ENCODE results near the gene OSBP2.

OSBP2 gene

GRCh38 chr22:30881361-30882183 is 186.9 kb downstream of the OSBP2 start:
- Histone ChIP-seq H3K27ac (ENCODE audit: low read length) (no peak overlapping the region), H3K9ac (ENCODE audit: low read length) (no peak overlapping the region)

GRCh38 chr22:30882184-30882717 is 187.6 kb downstream of the OSBP2 start:
- TF ChIP-seq EZH2phosphoT487 (IDR thresholded peaks at IDR 0.05; ENCODE audit: low read depth) (no peak), CTCF (IDR thresholded peaks at IDR 0.05; ENCODE audit: low read depth, low read length) (no peak)
- no peak overlapping the region for H3K4me3 ChIP-seq (ENCODE audit: low read length)
- H3K36me3 ChIP-seq (replicated peaks; ENCODE audit: low read depth, low read length), result no peaks in the 10 kb centered on the region
- no peak overlapping the region for H3K27ac ChIP-seq (ENCODE audit: low read length)
- H3K4me1 ChIP-seq (ENCODE audit: low read length), result no peaks in the 10 kb centered on the region
- no peaks in the 10 kb centered on the region for H3K9me3 ChIP-seq (ENCODE audit: insufficient read depth, low read length)
- no peaks in the 10 kb centered on the region for H3K79me2 ChIP-seq (ENCODE audit: low read length)
- H2AFZ ChIP-seq (ENCODE audit: low read depth, low read length), result no peak overlapping the region; the same call in 1 of the 2 replicates
- no peaks in the 10 kb centered on the region for H4K20me1 ChIP-seq (ENCODE audit: insufficient read depth, low read length)
- no peaks in the 10 kb centered on the region for H3K27me3 ChIP-seq (ENCODE audit: low read depth, low read length)
- H3K9ac ChIP-seq (ENCODE audit: low read length), result no peak overlapping the region
- H3K4me2 ChIP-seq (ENCODE audit: low read length), result no peak overlapping the region

More at GRCh38 chr22:30881361-30882183, 186.9 kb downstream of the OSBP2 start:
- Histone ChIP-seq H3K36me3 (replicated peaks; ENCODE audit: low read depth, low read length) (no peaks in the 10 kb centered on the region), H4K20me1 (ENCODE audit: insufficient read depth, low read length) (no peaks in the 10 kb centered on the region), H3K79me2 (ENCODE audit: low read length) (no peaks in the 10 kb centered on the region), H3K9me3 (ENCODE audit: insufficient read depth, low read length) (no peaks in the 10 kb centered on the region), H2AFZ (ENCODE audit: low read depth, low read length) (no peak overlapping the region; the same call in 1 of the 2 replicates), H3K4me3 (ENCODE audit: low read length) (no peak overlapping the region), H3K27me3 (ENCODE audit: low read depth, low read length) (no peaks in the 10 kb centered on the region), H3K4me2 (ENCODE audit: low read length) (no peak overlapping the region), H3K4me1 (ENCODE audit: low read length) (no peaks in the 10 kb centered on the region)
- TF ChIP-seq CTCF (IDR thresholded peaks at IDR 0.05; ENCODE audit: low read depth, low read length), result no peak

DNA sequence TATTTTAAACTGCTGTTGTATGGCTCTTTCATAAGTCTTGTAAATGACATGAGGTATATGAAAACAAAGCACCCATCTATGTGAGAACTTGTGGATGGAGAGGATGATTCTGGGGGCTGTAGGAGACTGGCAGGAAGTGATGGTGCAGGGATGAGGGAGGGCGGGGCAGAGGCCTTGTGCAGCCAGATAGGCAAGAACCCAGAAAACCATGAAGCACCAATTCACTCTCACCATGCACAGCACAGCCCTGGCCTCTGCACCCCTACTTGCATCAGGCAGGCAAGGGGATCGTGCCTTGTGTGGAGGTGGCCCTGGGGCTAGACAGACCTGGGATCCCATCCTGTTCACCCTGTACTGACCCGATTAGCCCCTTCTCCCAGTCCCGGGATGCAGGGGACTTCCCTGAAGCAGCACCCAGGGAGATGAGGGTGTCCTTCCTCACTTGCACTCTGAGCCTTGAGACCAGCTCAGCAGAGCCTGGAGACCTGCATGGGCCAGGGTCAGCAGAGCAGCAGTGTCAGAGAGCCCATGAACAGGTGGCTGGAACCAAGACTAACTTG is 188.4 kb downstream of the OSBP2 start:
- Histone ChIP-seq H3K27ac (ENCODE audit: low read length) (no peak overlapping the region), H2AFZ (ENCODE audit: low read depth, low read length) (no peak overlapping the region), H3K27me3 (ENCODE audit: low read depth, low read length) (no peaks in the 10 kb centered on the region), H3K4me2 (ENCODE audit: low read length) (no peak overlapping the region), H4K20me1 (ENCODE audit: insufficient read depth, low read length) (no peaks in the 10 kb centered on the region), H3K9me3 (ENCODE audit: insufficient read depth, low read length) (no peaks in the 10 kb centered on the region), H3K9ac (ENCODE audit: low read length) (no peak overlapping the region), H3K4me1 (ENCODE audit: low read length) (no peaks in the 10 kb centered on the region), H3K4me3 (ENCODE audit: low read length) (no peak overlapping the region), H3K36me3 (replicated peaks; ENCODE audit: low read depth, low read length) (no peaks in the 10 kb centered on the region), H3K79me2 (ENCODE audit: low read length) (no peaks in the 10 kb centered on the region)
- no peak for TF ChIP-seq CTCF (IDR thresholded peaks at IDR 0.05; ENCODE audit: low read depth, low read length)
- no peak for TF ChIP-seq EZH2phosphoT487 (IDR thresholded peaks at IDR 0.05; ENCODE audit: low read depth)

DNA sequence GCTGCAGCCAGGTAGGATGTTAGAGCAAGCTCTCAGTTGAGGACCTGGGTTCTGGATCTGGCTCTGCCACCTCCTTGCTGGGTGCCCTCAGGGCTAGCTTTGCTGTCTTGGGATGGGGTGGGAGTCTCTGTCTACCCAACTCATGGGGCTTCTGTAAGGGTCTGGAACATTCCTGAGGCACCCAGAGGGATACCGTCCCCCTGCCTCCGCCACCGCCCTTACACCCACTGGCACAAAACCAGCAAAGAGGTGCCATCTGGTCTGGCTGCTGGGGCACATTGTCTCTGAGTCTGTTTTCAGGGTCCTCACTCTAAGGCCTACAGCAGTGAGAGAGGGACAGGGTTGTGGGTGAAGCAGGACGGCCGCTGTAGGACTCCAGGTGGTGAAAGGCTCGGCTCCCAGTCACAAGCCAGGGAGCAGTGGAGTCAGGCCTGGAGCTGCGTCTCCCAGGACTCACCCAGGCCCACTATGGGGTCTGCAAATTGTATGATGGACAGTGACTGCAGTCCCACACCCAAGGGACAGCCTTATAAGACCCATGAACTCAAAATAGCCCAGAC is 189.0 kb downstream of the OSBP2 start:
- H3K9ac ChIP-seq (ENCODE audit: low read length), result no peak overlapping the region
- H2AFZ ChIP-seq (ENCODE audit: low read depth, low read length), result no peak overlapping the region
- no peaks in the 10 kb centered on the region for H4K20me1 ChIP-seq (ENCODE audit: insufficient read depth, low read length)
- H3K79me2 ChIP-seq (ENCODE audit: low read length), result no peaks in the 10 kb centered on the region
- H3K9me3 ChIP-seq (ENCODE audit: insufficient read depth, low read length), result no peaks in the 10 kb centered on the region
- no peaks in the 10 kb centered on the region for H3K36me3 ChIP-seq (replicated peaks; ENCODE audit: low read depth, low read length)
- no peak overlapping the region for H3K4me2 ChIP-seq (ENCODE audit: low read length)
- TF ChIP-seq CTCF (IDR thresholded peaks at IDR 0.05; ENCODE audit: low read depth, low read length) (no peak), EZH2phosphoT487 (IDR thresholded peaks at IDR 0.05; ENCODE audit: low read depth) (no peak)
- no peaks in the 10 kb centered on the region for H3K27me3 ChIP-seq (ENCODE audit: low read depth, low read length)
- H3K4me1 ChIP-seq (ENCODE audit: low read length), result no peaks in the 10 kb centered on the region
- no peak overlapping the region for H3K4me3 ChIP-seq (ENCODE audit: low read length)
- no peak overlapping the region for H3K27ac ChIP-seq (ENCODE audit: low read length)

Data from OCI-LY3 (cell line).